Calu3 (cell line): ENCODE measurements around the gene PAK6. TPM values are rescaled to one million over a fixed set of nuclear protein-coding genes. Genes with fewer than 3 reads are reported as not detected.

Experiments used
- BruUV-seq: library from RNA; stranded (reverse); fragments of 400-500 nt; replicated peaks from 2 replicates; lab custom pipeline; 2021; lab: Mats Ljungman, UMichigan
- CTCF ChIA-PET: fragments of 300-600 bp; sonication (Branson Sonifier 250); formaldehyde crosslinking; loops from one replicate; lab custom pipeline; 2022; ENCODE audit warnings: antibody characterized with exemption; lab: Charles Lee
- DNase-seq: peaks from one replicate; pipeline ENCODE4 v3.0.0; 2022
- H3K27ac Mint-ChIP-seq: one replicate; pipeline ENCODE4 v1.8.0; 2022; ENCODE audit warnings: mixed read lengths; ENCODE audit not compliant: unreplicated experiment
- H3K27me3 Mint-ChIP-seq: one replicate; pipeline ENCODE4 v1.8.0; 2022; ENCODE audit warnings: mixed read lengths; ENCODE audit not compliant: unreplicated experiment
- H3K36me3 Mint-ChIP-seq: one replicate; pipeline ENCODE4 v1.8.0; 2022; ENCODE audit warnings: mild to moderate bottlenecking, moderate library complexity, mixed read lengths; ENCODE audit not compliant: insufficient read depth, unreplicated experiment
- H3K4me1 Mint-ChIP-seq: one replicate; pipeline ENCODE4 v1.8.0; 2022; ENCODE audit warnings: mild to moderate bottlenecking, low read depth, mixed read lengths; ENCODE audit not compliant: unreplicated experiment
- H3K4me3 Mint-ChIP-seq: one replicate; pipeline ENCODE4 v1.8.0; 2022; ENCODE audit warnings: mild to moderate bottlenecking, low read depth, moderate library complexity, mixed read lengths; ENCODE audit not compliant: unreplicated experiment
- H3K9me3 Mint-ChIP-seq: one replicate; pipeline ENCODE4 v1.8.0; 2022; ENCODE audit warnings: low read depth, mixed read lengths; ENCODE audit not compliant: unreplicated experiment
- CTCF ChIP-seq: fragments of 200-600 bp; IDR thresholded peaks from one replicate; pipeline ENCODE4 v1.8.0; 2022; ENCODE audit warnings: antibody characterized with exemption; ENCODE audit not compliant: unreplicated experiment
- intact Hi-C: fragments of 100-400 bp; cut with micrococcal nuclease; formaldehyde crosslinking; loops from one replicate; pipeline ENCODE4 v1.10.0; 2022; ENCODE audit not compliant: unreplicated experiment
- total RNA-seq: library from RNA; stranded (reverse); gene quantifications from 2 replicates; pipeline ENCODE4 v1.2.3, GENCODE V29; 2022

The PAK6 gene
- total RNA-seq, 1 experiment from 2014 or later, result 7.1 TPM

GRCh38 chr15:40320409-40320808 lies 81.5 kb downstream of the PAK6 start:
- no TSS peak for BruUV-seq
- CTCF ChIA-PET, result no interaction called here
- intact Hi-C loops, result loop anchor here (5.0 kb wide), 1 partner anchor 102 kb away; no protein-coding TSS in a partner anchor
- Mint-ChIP-seq H3K36me3 (peaks cover 6% of the 10 kb centered on the region), H3K4me1 (no peaks in the 10 kb centered on the region), H3K4me3 (no peak overlapping the region), H3K27ac (no peak overlapping the region), H3K27me3 (no peaks in the 10 kb centered on the region), H3K9me3 (no peaks in the 10 kb centered on the region)
- no peak for TF ChIP-seq CTCF
- DNase-seq, result no peak

- Mint-ChIP-seq H3K4me3 (no peak overlapping the region), H3K9me3 (no peaks in the 10 kb centered on the region), H3K27me3 (no peaks in the 10 kb centered on the region), H3K27ac (no peak overlapping the region), H3K4me1 (no peaks in the 10 kb centered on the region), H3K36me3 (peaks cover 6% of the 10 kb centered on the region)
- TF ChIP-seq CTCF, result peak; percentile 44
- intact Hi-C loops, result loop anchor here (5.0 kb wide), 1 partner anchor 101 kb away; no protein-coding TSS in a partner anchor
- no TSS peak for BruUV-seq
- DNase-seq, result peak; percentile 39
- CTCF ChIA-PET, result no interaction called here
Measured at GRCh38 chr15:40320931-40321371, 82.1 kb downstream of the PAK6 start.

- intact Hi-C loops, result loop anchor here (5.0 kb wide), 1 partner anchor 100 kb away; no protein-coding TSS in a partner anchor
- CTCF ChIA-PET, result interaction anchor here (0.6 to 1.5 kb wide), 6 partner anchors 9 to 99 kb away, joined by 3 to 23 read pairs (median 4); partner anchors contain the start of gene CCDC9B
- peaks cover 6% of the 10 kb centered on the region for H3K36me3 Mint-ChIP-seq
- peak overlapping the region; percentile 66 for H3K4me3 Mint-ChIP-seq
- no peaks in the 10 kb centered on the region for H3K27me3 Mint-ChIP-seq
- TF ChIP-seq CTCF, result no peak
- BruUV-seq, result no TSS peak
- DNase-seq, result no peak
- no peaks in the 10 kb centered on the region for H3K9me3 Mint-ChIP-seq
- no peak overlapping the region for H3K27ac Mint-ChIP-seq
- H3K4me1 Mint-ChIP-seq, result no peaks in the 10 kb centered on the region
Measured at GRCh38 chr15:40322531-40323238, 83.8 kb downstream of the PAK6 start.

- CTCF ChIA-PET, result interaction anchor here (0.6 to 1.5 kb wide), 6 partner anchors 10 to 98 kb away, joined by 3 to 23 read pairs (median 4); partner anchors contain the start of gene CCDC9B
- peak; percentile 87 for DNase-seq
- no peak for TF ChIP-seq CTCF
- peaks cover 6% of the 10 kb centered on the region for H3K36me3 Mint-ChIP-seq
- H3K4me3 Mint-ChIP-seq, result peak within 1 kb of the TSS; percentile 66
- no peaks in the 10 kb centered on the region for H3K4me1 Mint-ChIP-seq
- no peaks in the 10 kb centered on the region for H3K9me3 Mint-ChIP-seq
- H3K27ac Mint-ChIP-seq, result no peak within 1 kb of the TSS
- no TSS peak for BruUV-seq
- intact Hi-C loops, result loop anchor here (5.0 kb wide), 1 partner anchor 99 kb away; no protein-coding TSS in a partner anchor
- no peaks in the 10 kb centered on the region for H3K27me3 Mint-ChIP-seq
Measured at GRCh38 chr15:40323239-40323952, 84.5 kb downstream of the PAK6 start, which contains the start of gene INAFM2. INAFM2 (plus strand) TSS chr15:40323692; CDS start chr15:40324056, 364 bp downstream.
